Testis (tissue), 3 donors: ENCODE results near the gene JAKMIP2. TPM values are rescaled to one million over a fixed set of nuclear protein-coding genes. Genes with fewer than 3 reads are reported as not detected.

Experiments
- DNase-seq: peaks from one replicate; pipeline ENCODE4 v3.0.0-alpha.2; 2019
- H3K27ac ChIP-seq, 2 donors: fragments of 200-600 bp; sonication (generic); one replicate each; pipeline ENCODE4 v1.5.1; 2019
- H3K27me3 ChIP-seq: fragments of 200-600 bp; sonication (generic); one replicate; pipeline ENCODE4 v1.5.1; 2019
- H3K36me3 ChIP-seq: fragments of 200-600 bp; sonication (generic); one replicate; pipeline ENCODE4 v1.5.1; 2017; ENCODE audit warnings: low read depth; ENCODE audit errors: missing control alignments
- H3K4me1 ChIP-seq: fragments of 200-600 bp; sonication (generic); one replicate; pipeline ENCODE4 v1.5.1; 2019
- H3K4me3 ChIP-seq, 2 donors: fragments of 200-600 bp; sonication (generic); one replicate each; pipeline ENCODE4 v1.5.1; 2017 to 2019
- H3K9me3 ChIP-seq: fragments of 200-600 bp; sonication (generic); one replicate; pipeline ENCODE4 v1.5.1; 2017
- POLR2A ChIP-seq: fragments of 450-650 bp; IDR thresholded peaks from one replicate; pipeline ENCODE4 v1.6.1; 2017; ENCODE audit warnings: antibody characterized with exemption, mild to moderate bottlenecking, moderate library complexity
- WGBS, 2 donors: methylation state at CpG; one replicate each; pipeline ENCODE4 v1.1.5; 2018; 5-methylcytosine and 5-hydroxymethylcytosine counted together
- intact Hi-C: fragments of 100-400 bp; cut with DNase I; formaldehyde crosslinking; loops from one replicate; pipeline ENCODE4 v1.15.1; 2023; ENCODE audit warnings: low total_unique reads
- polyA plus RNA-seq: library from polyadenylated mRNA; stranded (reverse); fragments of 350-450 nt; fragmentation: Illumina TruSeq; extraction: RNeasy Lipid Tissue Mini Kit (QIAGEN cat#74804); gene quantifications from one replicate; pipeline ENCODE4 v1.2.3, GENCODE V29; 2014; ENCODE audit warnings: low read depth, low replicate concordance; ENCODE audit not compliant: insufficient read depth
- total RNA-seq, 2 donors: library from RNA; depleted of rRNA; stranded (reverse); fragments of >200 nt; gene quantifications; one replicate each; pipeline ENCODE4 v1.2.3, GENCODE V29; 2016
- TF ChIP-seq, protein P1 (sequence below), 3 experiments: fragments of 450-650 bp in 2 of 3; fragments of 200-600 bp in 1 of 3; sonication (generic) in 1 of 3; IDR thresholded peaks; one replicate each; pipeline ENCODE4 v1.5.1; 2016 to 2019; ENCODE audit warnings: antibody characterized with exemption in 3 of 3, mild to moderate bottlenecking in 2 of 3, moderate library complexity in 1 of 3

Gene JAKMIP2
- total and polyA plus RNA-seq, 3 donors from 2014 or later: 1.7 to 7.7 (median 3.4) TPM

DNA sequence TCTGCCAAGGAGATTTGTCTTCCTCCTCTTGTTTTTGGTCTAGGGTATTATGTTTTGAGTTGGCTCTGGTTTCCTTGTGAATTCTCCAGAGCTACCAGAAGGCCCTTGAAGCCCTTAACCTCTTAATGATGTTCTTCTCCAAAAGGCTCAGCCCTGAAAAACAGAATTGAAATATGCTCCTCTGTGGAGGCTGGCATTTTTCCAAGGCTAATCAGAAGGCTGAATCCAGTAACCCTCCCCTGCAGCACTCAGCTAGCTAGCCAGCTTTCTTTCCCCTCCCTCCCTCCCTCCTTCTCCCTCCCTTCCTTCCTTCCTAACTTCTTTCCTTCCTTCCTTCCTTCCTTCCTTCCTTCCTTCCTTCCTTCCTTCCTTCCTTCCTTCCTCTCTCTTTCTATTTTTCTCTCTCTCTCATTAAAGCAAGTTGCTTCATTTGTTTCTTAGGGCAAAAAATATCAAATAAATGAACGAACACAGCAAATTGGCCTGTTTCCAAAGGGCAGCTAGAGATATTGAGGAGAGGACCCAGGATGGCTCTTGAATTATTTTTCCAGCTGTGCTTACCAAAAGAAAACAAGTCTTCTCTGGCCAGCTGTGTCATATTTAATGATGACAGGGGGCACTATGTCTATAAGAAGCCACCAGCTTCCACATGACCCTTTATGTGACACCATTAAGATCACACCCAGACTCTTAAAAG lies 38.7 kb downstream of the JAKMIP2 start:
- Histone ChIP-seq H3K4me1 (no peaks in the 10 kb centered on the region), H3K36me3 (no peaks in the 10 kb centered on the region), H3K9me3 (no peaks in the 10 kb centered on the region), H3K27ac (no peak overlapping the region), H3K27me3 (no peaks in the 10 kb centered on the region), H3K4me3 (no peak overlapping the region)
- no peak for DNase-seq
- TF ChIP-seq, protein P1, sequence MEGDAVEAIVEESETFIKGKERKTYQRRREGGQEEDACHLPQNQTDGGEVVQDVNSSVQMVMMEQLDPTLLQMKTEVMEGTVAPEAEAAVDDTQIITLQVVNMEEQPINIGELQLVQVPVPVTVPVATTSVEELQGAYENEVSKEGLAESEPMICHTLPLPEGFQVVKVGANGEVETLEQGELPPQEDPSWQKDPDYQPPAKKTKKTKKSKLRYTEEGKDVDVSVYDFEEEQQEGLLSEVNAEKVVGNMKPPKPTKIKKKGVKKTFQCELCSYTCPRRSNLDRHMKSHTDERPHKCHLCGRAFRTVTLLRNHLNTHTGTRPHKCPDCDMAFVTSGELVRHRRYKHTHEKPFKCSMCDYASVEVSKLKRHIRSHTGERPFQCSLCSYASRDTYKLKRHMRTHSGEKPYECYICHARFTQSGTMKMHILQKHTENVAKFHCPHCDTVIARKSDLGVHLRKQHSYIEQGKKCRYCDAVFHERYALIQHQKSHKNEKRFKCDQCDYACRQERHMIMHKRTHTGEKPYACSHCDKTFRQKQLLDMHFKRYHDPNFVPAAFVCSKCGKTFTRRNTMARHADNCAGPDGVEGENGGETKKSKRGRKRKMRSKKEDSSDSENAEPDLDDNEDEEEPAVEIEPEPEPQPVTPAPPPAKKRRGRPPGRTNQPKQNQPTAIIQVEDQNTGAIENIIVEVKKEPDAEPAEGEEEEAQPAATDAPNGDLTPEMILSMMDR (IDR thresholded peaks at IDR 0.05): no peak
- no peak for TF ChIP-seq POLR2A
- intact Hi-C loops: no loop called here
- 11 to 33% methylated on average over 1 of the region's 1 CpG for WGBS, 2 donors

DNA sequence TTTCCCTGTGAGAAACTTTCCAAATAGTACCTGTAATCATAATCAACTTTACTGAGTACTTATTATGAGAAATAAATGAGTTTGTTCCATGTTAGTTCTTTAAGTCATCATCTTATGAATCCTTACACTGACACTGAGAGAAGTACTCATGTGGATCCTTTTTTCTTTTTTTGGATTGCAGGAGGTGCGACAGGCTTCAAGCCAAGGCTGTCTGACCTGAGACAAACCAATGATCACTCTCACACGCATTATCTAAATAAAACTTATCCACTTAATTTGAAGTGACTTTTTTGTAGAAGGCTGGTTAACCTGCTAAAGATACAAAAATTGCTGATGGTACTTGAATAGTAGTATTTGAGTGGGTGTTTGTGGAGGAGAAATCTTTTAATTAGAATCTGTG lies 39.5 kb downstream of the JAKMIP2 start:
- no peaks in the 10 kb centered on the region for H3K27me3 ChIP-seq
- H3K4me3 ChIP-seq: no peak overlapping the region
- no peak for DNase-seq
- intact Hi-C loops: no loop called here
- no peak overlapping the region for H3K27ac ChIP-seq
- TF ChIP-seq, protein P1 (IDR thresholded peaks at IDR 0.05): no peak
- no peak for TF ChIP-seq POLR2A
- no peaks in the 10 kb centered on the region for H3K4me1 ChIP-seq
- H3K36me3 ChIP-seq: no peaks in the 10 kb centered on the region
- WGBS, 2 donors: 57 to 71% methylated on average over 2 of the region's 2 CpGs
- no peaks in the 10 kb centered on the region for H3K9me3 ChIP-seq

DNA sequence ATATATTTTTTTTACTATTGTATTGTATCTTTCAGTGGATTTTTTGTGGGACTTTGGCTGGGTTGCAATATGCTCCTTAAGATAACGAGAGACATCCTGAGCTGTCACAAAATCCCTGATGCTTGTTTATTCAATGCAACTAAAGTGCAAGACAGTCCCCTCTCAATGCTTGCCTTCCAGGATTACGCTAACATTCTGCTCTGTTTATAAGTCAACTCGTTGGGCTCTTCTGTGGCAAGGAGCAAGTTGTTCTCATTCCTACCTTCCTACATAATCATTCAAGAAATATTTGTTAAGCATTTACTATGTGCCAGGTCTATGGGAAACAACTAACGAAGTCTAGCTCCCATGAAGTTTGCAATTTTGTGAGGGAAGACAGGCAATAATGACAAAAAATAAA lies 40.4 kb downstream of the JAKMIP2 start:
- TF ChIP-seq, protein P1 (IDR thresholded peaks at IDR 0.05): no peak
- TF ChIP-seq POLR2A: no peak
- Histone ChIP-seq H3K4me3 (no peak overlapping the region), H3K4me1 (no peaks in the 10 kb centered on the region), H3K27ac (no peak overlapping the region), H3K36me3 (no peaks in the 10 kb centered on the region), H3K9me3 (no peaks in the 10 kb centered on the region), H3K27me3 (no peaks in the 10 kb centered on the region)
- no peak for DNase-seq
- intact Hi-C loops: no loop called here
- 87 to 91% methylated on average over 4 of the region's 4 CpGs for WGBS, 2 donors

DNA sequence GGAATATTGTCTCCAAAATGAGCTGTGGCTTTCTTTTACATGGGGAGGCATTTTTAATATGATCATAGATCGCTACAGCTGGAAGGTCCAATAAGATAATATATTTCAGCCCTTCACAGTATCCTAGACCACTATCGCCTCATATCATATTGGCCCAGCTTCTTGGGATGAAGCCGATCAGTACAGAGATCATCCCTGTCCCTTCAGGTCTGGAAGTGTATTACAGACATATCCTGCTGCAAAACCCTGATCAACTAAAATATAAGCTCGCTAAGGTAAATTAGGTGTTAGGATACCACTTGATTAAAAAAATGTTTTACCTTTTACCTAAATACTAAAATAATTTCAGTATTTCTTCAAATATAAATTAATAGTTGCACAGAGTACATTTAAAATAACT lies 41.7 kb downstream of the JAKMIP2 start:
- intact Hi-C loops: no loop called here
- Histone ChIP-seq H3K4me1 (no peaks in the 10 kb centered on the region), H3K4me3 (no peak overlapping the region), H3K27ac (no peak overlapping the region), H3K9me3 (no peaks in the 10 kb centered on the region), H3K27me3 (no peaks in the 10 kb centered on the region), H3K36me3 (no peaks in the 10 kb centered on the region)
- DNase-seq: no peak
- 95 to 99% methylated on average over 4 of the region's 4 CpGs for WGBS, 2 donors
- TF ChIP-seq, protein P1 (IDR thresholded peaks at IDR 0.05): no peak
- TF ChIP-seq POLR2A: no peak

DNA sequence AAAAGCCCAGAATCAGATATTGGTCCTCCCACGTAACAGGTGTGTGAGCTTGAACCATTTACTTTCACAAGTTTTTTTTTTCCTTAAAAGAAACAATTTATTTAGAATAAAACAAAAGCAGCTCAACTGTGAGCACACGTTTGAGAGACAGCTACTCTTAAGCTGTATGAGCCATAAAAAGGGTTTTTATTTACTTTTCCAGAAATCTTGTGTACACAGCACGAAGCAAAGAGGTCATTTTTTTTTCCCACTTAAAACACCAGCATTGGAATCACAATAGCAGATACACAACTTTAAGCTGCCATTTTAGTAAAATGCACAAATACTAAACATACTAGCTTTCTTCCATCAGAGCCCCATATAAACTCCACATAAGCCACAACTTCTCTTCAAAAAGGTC lies 44.6 kb downstream of the JAKMIP2 start:
- intact Hi-C loops: no loop called here
- TF ChIP-seq POLR2A: no peak
- TF ChIP-seq, protein P1 (IDR thresholded peaks at IDR 0.05): no peak
- WGBS, 2 donors: 72 to 73% methylated on average over 3 of the region's 3 CpGs

More for the DNA sequence above, 44.6 kb downstream of the JAKMIP2 start:
- DNase-seq: no peak
- Histone ChIP-seq H3K4me3 (no peak overlapping the region), H3K27ac (no peak overlapping the region), H3K36me3 (no peaks in the 10 kb centered on the region), H3K27me3 (no peaks in the 10 kb centered on the region), H3K4me1 (no peaks in the 10 kb centered on the region), H3K9me3 (no peaks in the 10 kb centered on the region)
